Activated naive CD4-positive, alpha-beta T cell treated with anti-CD3 and anti-CD28 coated beads, Interleukin-2, amount 50 U/mL, for 16 hours (primary cell): ENCODE results near the gene ESAM.
"Not testable (repeated sequence)": the region's sequence is repeated elsewhere in the genome, so short reads cannot be mapped to it uniquely, and the experiment has no call there.

Experiments
- DNase-seq: peaks from one replicate; pipeline ENCODE4 v3.0.0-alpha.2; 2020

Gene ESAM

GRCh38 chr11:124770959-124771358 is 8.9 kb upstream of the ESAM start:
- DNase-seq = not testable (repeated sequence)

- DNase-seq = no peak
These were observed 8.0 kb upstream of the ESAM start for GRCh38 chr11:124769806-124770774.

- no peak for DNase-seq
These were observed 6.8 kb upstream of the ESAM start for GRCh38 chr11:124768914-124769313.

- DNase-seq = no peak
These were observed 4.1 kb upstream of the ESAM start for GRCh38 chr11:124766156-124766555.

- DNase-seq = peak; percentile 89
These were observed 1.3 kb upstream of the ESAM start for GRCh38 chr11:124763156-124763947.

- no peak for DNase-seq
These were observed 600 bp upstream of the ESAM start for GRCh38 chr11:124762624-124763155.

GRCh38 chr11:124761301-124762104 is 587 bp downstream of the ESAM start:
- no peak for DNase-seq

GRCh38 chr11:124760806-124761205 is 1.3 kb downstream of the ESAM start:
- DNase-seq = no peak

GRCh38 chr11:124760205-124760652 is 1.9 kb downstream of the ESAM start:
- no peak for DNase-seq

GRCh38 chr11:124759266-124760204 is 2.6 kb downstream of the ESAM start:
- no peak for DNase-seq

GRCh38 chr11:124758355-124759265 is 3.5 kb downstream of the ESAM start:
- DNase-seq = peak; percentile 70

GRCh38 chr11:124757320-124757719 is 4.8 kb downstream of the ESAM start:
- no peak for DNase-seq

GRCh38 chr11:124756753-124757227 is 5.3 kb downstream of the ESAM start:
- no peak for DNase-seq

GRCh38 chr11:124756033-124756752 is 5.9 kb downstream of the ESAM start:
- DNase-seq = no peak

GRCh38 chr11:124754710-124755109 is 7.4 kb downstream of the ESAM start:
- no peak for DNase-seq

GRCh38 chr11:124754309-124754708 is 7.8 kb downstream of the ESAM start:
- DNase-seq = no peak

- no peak for DNase-seq
These were observed 8.5 kb downstream of the ESAM start for GRCh38 chr11:124753624-124754023.

- DNase-seq = no peak
These were observed 8.9 kb downstream of the ESAM start for GRCh38 chr11:124753205-124753604.

GRCh38 chr11:124752471-124753102 is 9.5 kb downstream of the ESAM start:
- DNase-seq = no peak
